HEK293 (cell line): ENCODE results near the gene SERPINH1.

Experiments used
- CTCF ChIP-seq: fragments of 450-650 bp; formaldehyde crosslinking; IDR thresholded peaks from 2 replicates; pipeline ENCODE4 v1.5.1; 2016; ENCODE audit warnings: missing biosample characterization, missing genetic modification characterization
- SALL2 ChIP-seq: fragments of 450-650 bp; formaldehyde crosslinking; IDR thresholded peaks from 2 replicates; pipeline ENCODE4 v1.5.0; 2017; ENCODE audit warnings: missing biosample characterization, mild to moderate bottlenecking, missing genetic modification characterization, borderline replicate concordance
- SETDB1 ChIP-seq: IDR thresholded peaks from one replicate; pipeline ENCODE4 v1.6.1; 2017; ENCODE audit warnings: mild to moderate bottlenecking, low read length, moderate library complexity, mixed read lengths; ENCODE audit not compliant: insufficient read length
- SP2 ChIP-seq: fragments of 450-650 bp; formaldehyde crosslinking; IDR thresholded peaks from 2 replicates; pipeline ENCODE4 v1.5.1; 2016; ENCODE audit warnings: missing biosample characterization, missing genetic modification characterization
- ZBTB1 ChIP-seq: fragments of 450-650 bp; formaldehyde crosslinking; IDR thresholded peaks from 2 replicates; pipeline ENCODE4 v1.5.1; 2016; ENCODE audit warnings: missing biosample characterization, missing genetic modification characterization
- ZBTB10 ChIP-seq: fragments of 450-650 bp; formaldehyde crosslinking; IDR thresholded peaks from 2 replicates; pipeline ENCODE4 v1.5.1; 2016; ENCODE audit warnings: missing biosample characterization, missing genetic modification characterization
- ZNF274 ChIP-seq, 2 experiments: fragments of 200-500 bp in 1 of 2; fragments of 450-650 bp in 1 of 2; sonication (Bioruptor generic) in 1 of 2; formaldehyde crosslinking in 1 of 2; IDR thresholded peaks; 2 replicates each; pipeline versions ENCODE4 v1.5.1 to v1.6.1; 2014 to 2016; ENCODE audit warnings: borderline replicate concordance in 1 of 2, inconsistent platforms in 1 of 2, low read length in 1 of 2, missing biosample characterization in 1 of 2, missing genetic modification characterization in 1 of 2

- TF ChIP-seq SALL2 (tag by site-specific recombination) = no peak
- no peak for TF ChIP-seq SP2
- no peak for TF ChIP-seq ZNF274 (IDR thresholded peaks at IDR 0.05; ENCODE audit: low read length)
- no peak for TF ChIP-seq ZNF274 (tag by site-specific recombination; IDR thresholded peaks at IDR 0.05; ENCODE audit: borderline replicate concordance)
- no peak for TF ChIP-seq CTCF (tag by site-specific recombination)
- TF ChIP-seq ZBTB1 (tag by site-specific recombination) = no peak
- no peak for TF ChIP-seq ZBTB10
- TF ChIP-seq SETDB1 = no peak
Observed at GRCh38 chr11:75568616-75569219, 6.7 kb downstream of the SERPINH1 start.
